PC-3 (cell line): ENCODE measurements around the gene DSG4. TPM values are rescaled to one million over a fixed set of nuclear protein-coding genes. Genes with fewer than 3 reads are reported as not detected.
"Not testable (repeated sequence)": the region's sequence is repeated elsewhere in the genome, so short reads cannot be mapped to it uniquely, and the experiment has no call there.

Experiments
- ATAC-seq: fragments of 200-7000 bp; cut with Tn5 transposase; 2 replicates; pipeline ENCODE4 v1.9.1; 2020; ENCODE audit warnings: mild to moderate bottlenecking, moderate library complexity
- Bru-seq: library from RNA; stranded (reverse); fragments of 400-500 nt; gene quantifications from one replicate; lab custom pipeline; 2021; lab: Mats Ljungman, UMichigan
- BruChase-seq, 2 experiments: library from RNA; stranded (reverse); fragments of 400-500 nt; gene quantifications; one replicate each; lab custom pipeline; 2021; lab: Mats Ljungman, UMichigan
- BruUV-seq: library from RNA; stranded (reverse); fragments of 400-500 nt; replicated peaks from 2 replicates; lab custom pipeline; 2021; lab: Mats Ljungman, UMichigan
- CTCF ChIA-PET: fragments of 300-600 bp; sonication (Branson Sonifier 250); formaldehyde crosslinking; loops from one replicate; lab custom pipeline; 2022; ENCODE audit warnings: antibody characterized with exemption; lab: Charles Lee
- POLR2A ChIA-PET: fragments of 300-600 bp; sonication (Branson Sonifier 250); formaldehyde crosslinking; loops from one replicate; lab custom pipeline; 2022; ENCODE audit warnings: antibody characterized with exemption; ENCODE audit not compliant: unreplicated experiment; lab: Charles Lee
- DNase-seq: peaks from one replicate; pipeline ENCODE4 v3.0.0-alpha.2; 2015
- H2AFZ ChIP-seq: fragments of 300-600 bp; sonication (generic); 2 replicates; pipeline ENCODE4 v1.6.0; 2016; ENCODE audit warnings: antibody characterized with exemption, low read length
- H3F3A ChIP-seq: fragments of 300-600 bp; sonication (generic); one replicate; pipeline ENCODE4 v1.6.0; 2017; ENCODE audit warnings: antibody characterized with exemption, low read length, control low read depth, mild to moderate bottlenecking; ENCODE audit not compliant: unreplicated experiment
- H3K27ac ChIP-seq: fragments of 300-600 bp; sonication (generic); 2 replicates; pipeline ENCODE4 v1.5.1; 2016; ENCODE audit warnings: mild to moderate bottlenecking, low read length
- H3K27me3 ChIP-seq: fragments of 300-600 bp; sonication (generic); 2 replicates; pipeline ENCODE4 v1.6.1; 2016; ENCODE audit warnings: low read length, mixed read lengths
- H3K36me3 ChIP-seq: fragments of 300-600 bp; sonication (generic); 2 replicates; pipeline ENCODE4 v1.6.1; 2016; ENCODE audit warnings: low read depth, mixed run types, low read length, mixed read lengths
- H3K4me1 ChIP-seq: fragments of 300-600 bp; sonication (generic); 2 replicates; pipeline ENCODE4 v1.5.1; 2016; ENCODE audit warnings: low read length; ENCODE audit not compliant: insufficient read depth
- H3K4me2 ChIP-seq: fragments of 300-600 bp; sonication (generic); 2 replicates; pipeline ENCODE4 v1.6.0; 2016; ENCODE audit warnings: low read length
- H3K4me3 ChIP-seq: fragments of 300-600 bp; sonication (generic); 2 replicates; pipeline ENCODE4 v1.5.1; 2016; ENCODE audit warnings: mild to moderate bottlenecking, low read length, mixed read lengths
- H3K79me2 ChIP-seq: fragments of 300-600 bp; sonication (generic); 2 replicates; pipeline ENCODE4 v1.6.1; 2017; ENCODE audit warnings: low read length, mixed read lengths
- H3K9ac ChIP-seq: fragments of 300-600 bp; sonication (generic); 2 replicates; pipeline ENCODE4 v1.6.0; 2016; ENCODE audit warnings: mild to moderate bottlenecking, low read length
- H3K9me2 ChIP-seq: fragments of 300-600 bp; sonication (generic); replicated peaks from 2 replicates; pipeline ENCODE4 v1.6.1; 2016; ENCODE audit warnings: mixed run types, low read length, mixed read lengths
- H3K9me3 ChIP-seq: fragments of 300-600 bp; sonication (generic); 2 replicates; pipeline ENCODE4 v1.6.1; 2016; ENCODE audit warnings: low read length, mixed read lengths
- H4K20me1 ChIP-seq: fragments of 300-600 bp; sonication (generic); 2 replicates; pipeline ENCODE4 v1.6.1; 2016; ENCODE audit warnings: low read length, mixed read lengths
- CTCF ChIP-seq: fragments of 300-600 bp; sonication (generic); conservative IDR thresholded peaks from 2 replicates; pipeline ENCODE4 v1.5.1; 2017; ENCODE audit warnings: antibody characterized with exemption, low read depth, mild to moderate bottlenecking, low read length
- EZH2 ChIP-seq: fragments of 300-600 bp; sonication (generic); IDR thresholded peaks from one replicate; pipeline ENCODE4 v1.6.1; 2017; ENCODE audit warnings: antibody characterized with exemption, mild to moderate bottlenecking, low read length; ENCODE audit not compliant: unreplicated experiment
- EZH2phosphoT487 ChIP-seq: fragments of 300-600 bp; sonication (generic); IDR thresholded peaks from 2 replicates; pipeline ENCODE4 v1.6.1; 2018; ENCODE audit warnings: mild to moderate bottlenecking, antibody characterized with exemption, low read length, borderline replicate concordance
- intact Hi-C: fragments of 100-400 bp; cut with micrococcal nuclease; formaldehyde crosslinking; loops from 2 replicates; pipeline ENCODE4 v1.9.0; 2023
- long read RNA-seq: library from polyadenylated mRNA; unstranded; transcript quantifications from one replicate; pipeline ENCODE4 v2.0.0, GENCODE V29; 2021; ENCODE audit not compliant: unreplicated experiment
- total RNA-seq: library from RNA; depleted of rRNA; stranded (reverse); fragments of >200 nt; gene quantifications from 2 replicates; pipeline ENCODE4 v1.2.3, GENCODE V29; 2014; rRNA removed

DSG4 gene
- 0.04 TPM in 1 of 2 replicates, not detected in the other for total RNA-seq
- Bru-seq, nascent RNA, result percentile 10 among the genes with signal in this experiment
- percentile 16 among the genes with signal in this experiment for BruChase-seq, experiment 1, labeled RNA remaining after a 6-hour chase
- percentile 4 among the genes with signal in this experiment for BruChase-seq, experiment 2, labeled RNA remaining after a 2-hour chase
- long read RNA-seq, result 0 reads

GRCh38 chr18:31376477-31376876 lies at the start of gene DSG4:
TSS of gene DSG4 (plus strand) at chr18:31376777. CDS start at chr18:31376912, 135 bp downstream.
- Histone ChIP-seq H3K9me2 (no peaks in the 10 kb centered on the region), H3K4me3 (no peak within 1 kb of the TSS), H3K4me2 (no peak within 1 kb of the TSS), H3K27ac (no peak within 1 kb of the TSS), H3K36me3 (no peaks in the 10 kb centered on the region), H3K9me3 (no peaks in the 10 kb centered on the region), H4K20me1 (no peaks in the 10 kb centered on the region), H3F3A (no peaks in the 10 kb centered on the region), H3K27me3 (no peaks in the 10 kb centered on the region), H3K4me1 (no peaks in the 10 kb centered on the region), H2AFZ (no peak within 1 kb of the TSS), H3K9ac (no peak within 1 kb of the TSS), H3K79me2 (no peaks in the 10 kb centered on the region)
- TF ChIP-seq EZH2 (no peak), CTCF (no peak), EZH2phosphoT487 (no peak)
- DNase-seq (peak; percentile 1), ATAC-seq (peak; percentile 63)
- ChIA-PET POLR2A (no interaction called here), CTCF (no interaction called here)
- intact Hi-C loops, result no loop called here
- no TSS peak for BruUV-seq

- H3K4me3 ChIP-seq, result no peak overlapping the region
- ChIA-PET CTCF (no interaction called here), POLR2A (no interaction called here)
- no peak overlapping the region for H3K9ac ChIP-seq
- no peaks in the 10 kb centered on the region for H3K79me2 ChIP-seq
- no peaks in the 10 kb centered on the region for H3K9me3 ChIP-seq
- no peak overlapping the region for H2AFZ ChIP-seq
- H3K36me3 ChIP-seq, result no peaks in the 10 kb centered on the region
- no peaks in the 10 kb centered on the region for H3K9me2 ChIP-seq
- H3F3A ChIP-seq, result no peaks in the 10 kb centered on the region
- DNase-seq, result no peak
- no peaks in the 10 kb centered on the region for H3K27me3 ChIP-seq
- no peaks in the 10 kb centered on the region for H4K20me1 ChIP-seq
- no TSS peak for BruUV-seq
- peaks cover 5% of the 10 kb centered on the region for H3K4me1 ChIP-seq
- H3K27ac ChIP-seq, result no peak overlapping the region
- no peak for ATAC-seq
- intact Hi-C loops, result loop anchor here (5.0 kb wide), 1 partner anchor 182 kb away; no protein-coding TSS in a partner anchor
- TF ChIP-seq EZH2phosphoT487 (no peak), CTCF (no peak), EZH2 (no peak)
- no peak overlapping the region for H3K4me2 ChIP-seq
These were observed 46.7 kb upstream of the DSG4 start for GRCh38 chr18:31329787-31330438.

GRCh38 chr18:31343454-31343853 lies 33.1 kb upstream of the DSG4 start:
- no peaks in the 10 kb centered on the region for H3K36me3 ChIP-seq
- H4K20me1 ChIP-seq, result no peaks in the 10 kb centered on the region
- no peak for ATAC-seq
- no peak overlapping the region for H3K4me2 ChIP-seq
- TF ChIP-seq EZH2phosphoT487 (no peak), EZH2 (no peak), CTCF (no peak)
- ChIA-PET CTCF (no interaction called here), POLR2A (no interaction called here)
- no peak overlapping the region for H3K27ac ChIP-seq
- H3K9me2 ChIP-seq, result no peaks in the 10 kb centered on the region
- H3K27me3 ChIP-seq, result no peaks in the 10 kb centered on the region
- peak overlapping the region; percentile 48; the same call in 1 of the 2 replicates for H2AFZ ChIP-seq
- no peaks in the 10 kb centered on the region for H3K4me1 ChIP-seq
- intact Hi-C loops, result no loop called here
- H3K79me2 ChIP-seq, result no peaks in the 10 kb centered on the region
- DNase-seq, result no peak
- H3F3A ChIP-seq, result no peaks in the 10 kb centered on the region
- H3K9ac ChIP-seq, result no peak overlapping the region
- BruUV-seq, result no TSS peak
- no peak overlapping the region for H3K4me3 ChIP-seq
- H3K9me3 ChIP-seq, result no peaks in the 10 kb centered on the region

- ATAC-seq, CTCF ChIA-PET, H3K4me3 ChIP-seq, H3K9me2 ChIP-seq, H3K79me2 ChIP-seq, DNase-seq, BruUV-seq, H3K36me3 ChIP-seq, H3K9me3 ChIP-seq, H3K27me3 ChIP-seq, H4K20me1 ChIP-seq, POLR2A ChIA-PET, intact Hi-C loops, H3K4me1 ChIP-seq, H3K27ac ChIP-seq, H3F3A ChIP-seq, H2AFZ ChIP-seq, H3K9ac ChIP-seq, H3K4me2 ChIP-seq: not testable (repeated sequence)
These were observed 23.2 kb upstream of the DSG4 start for GRCh38 chr18:31353336-31353735.
